T-helper 17 cell (primary cell): ENCODE results near the gene SH3PXD2A. TPM values are rescaled to one million over a fixed set of nuclear protein-coding genes. Genes with fewer than 3 reads are reported as not detected.
"Not testable (repeated sequence)": the region's sequence is repeated elsewhere in the genome, so short reads cannot be mapped to it uniquely, and the experiment has no call there.

Source experiments
- ATAC-seq: fragments of 150-1000 bp; cut with Tn5 transposase; 2 replicates; pipeline ENCODE4 v1.10.0; 2021; ENCODE audit warnings: mild to moderate bottlenecking, moderate library complexity
- DNase-seq, 3 donors: peaks; one replicate each; pipeline versions ENCODE4 v3.0.0 to v3.0.0-alpha.2; 2020 to 2021
- H3K9me3 ChIP-seq: one replicate; pipeline ENCODE4 v1.7.0; 2013; ENCODE audit warnings: low read length, mild to moderate bottlenecking; ENCODE audit not compliant: control insufficient read depth, poor library complexity, severe bottlenecking
- H3K27ac Mint-ChIP-seq: one replicate; pipeline ENCODE4 v1.8.0; 2022; ENCODE audit warnings: mild to moderate bottlenecking, moderate library complexity, mixed read lengths
- H3K27me3 Mint-ChIP-seq: one replicate; pipeline ENCODE4 v1.8.0; 2022; ENCODE audit warnings: mixed read lengths
- H3K36me3 Mint-ChIP-seq: one replicate; pipeline ENCODE4 v1.8.0; 2022; ENCODE audit warnings: low read depth, mixed read lengths
- H3K4me1 Mint-ChIP-seq: one replicate; pipeline ENCODE4 v1.8.0; 2022; ENCODE audit warnings: mild to moderate bottlenecking, mixed read lengths
- H3K4me3 Mint-ChIP-seq: one replicate; pipeline ENCODE4 v1.8.0; 2022; ENCODE audit warnings: mild to moderate bottlenecking, moderate library complexity, mixed read lengths
- total RNA-seq, 4 donors: library from RNA in 2 of 4; stranded (reverse) in 2 of 4; gene quantifications; one replicate each; pipeline ENCODE4 v1.2.3 and lab custom pipeline; 2022 to 2026

Gene SH3PXD2A
- total RNA-seq, 2 donors from 2014 or later = 7.2 to 10.9 TPM

- Mint-ChIP-seq H3K36me3 (peaks cover 4% of the 10 kb centered on the region), H3K27me3 (no peaks in the 10 kb centered on the region), H3K27ac (no peak overlapping the region), H3K4me1 (peaks cover 9% of the 10 kb centered on the region), H3K4me3 (no peak overlapping the region)
- no peak for ATAC-seq
- no peak for DNase-seq
- no peaks in the 10 kb centered on the region for H3K9me3 ChIP-seq
These were observed 236.6 kb downstream of the SH3PXD2A start for GRCh38 chr10:103618575-103619423.

GRCh38 chr10:103617602-103618385, 237.6 kb downstream of the SH3PXD2A start:
- peaks cover 4% of the 10 kb centered on the region for H3K36me3 Mint-ChIP-seq
- peaks cover 9% of the 10 kb centered on the region for H3K4me1 Mint-ChIP-seq
- no peak overlapping the region for H3K27ac Mint-ChIP-seq
- no peak overlapping the region for H3K4me3 Mint-ChIP-seq
- ATAC-seq (no peak), DNase-seq (no peak)
- no peaks in the 10 kb centered on the region for H3K27me3 Mint-ChIP-seq
- no peaks in the 10 kb centered on the region for H3K9me3 ChIP-seq

- no peak for DNase-seq
- Mint-ChIP-seq H3K27ac (no peak overlapping the region), H3K4me3 (no peak overlapping the region), H3K27me3 (no peaks in the 10 kb centered on the region), H3K4me1 (peaks cover 9% of the 10 kb centered on the region), H3K36me3 (peaks cover 4% of the 10 kb centered on the region)
- H3K9me3 ChIP-seq = no peaks in the 10 kb centered on the region
- ATAC-seq = no peak
These were observed 238.4 kb downstream of the SH3PXD2A start for GRCh38 chr10:103616705-103617601.

DNA sequence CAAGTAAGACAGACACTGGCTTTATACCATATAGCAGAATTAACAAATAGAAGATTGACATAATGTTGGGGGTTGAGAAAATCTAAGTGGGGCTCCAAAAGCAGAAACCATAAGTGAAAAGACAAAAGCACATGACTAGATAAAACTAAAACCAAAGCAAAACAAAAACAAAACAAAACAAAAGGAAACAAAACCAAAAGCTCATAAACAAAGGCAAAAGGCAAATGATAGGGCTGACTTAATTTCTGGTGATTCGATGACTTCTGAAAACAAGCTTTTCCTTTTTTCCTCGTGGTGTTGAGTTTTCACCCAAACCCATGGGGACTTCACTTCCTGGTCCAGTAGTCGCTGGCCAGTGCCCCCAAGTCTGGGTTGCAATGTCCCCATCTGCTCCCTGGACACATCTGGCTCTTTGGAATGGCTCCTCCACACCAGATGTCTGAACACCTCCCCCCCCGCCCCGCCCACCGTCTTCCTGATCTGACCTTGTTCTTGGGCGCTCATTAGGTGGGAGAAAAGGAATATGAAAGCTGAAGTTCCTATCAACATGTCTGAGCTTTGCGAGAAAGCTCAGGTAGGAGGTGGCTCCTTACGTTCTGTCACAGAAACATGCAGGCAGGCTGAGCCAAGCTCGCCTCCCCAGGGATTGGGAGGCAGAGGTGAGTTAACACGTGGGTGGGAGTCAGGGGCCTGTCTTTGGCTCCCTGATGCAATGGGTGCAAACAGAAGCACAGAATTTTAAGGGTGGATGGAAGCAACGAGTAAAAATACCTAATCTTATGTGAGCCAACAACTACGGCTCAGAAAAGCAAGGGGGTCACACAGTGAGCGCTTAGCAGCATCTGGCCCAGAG, 240.8 kb downstream of the SH3PXD2A start:
- no peaks in the 10 kb centered on the region for H3K9me3 ChIP-seq
- DNase-seq (no peak), ATAC-seq (no peak)
- H3K4me3 Mint-ChIP-seq = no peak overlapping the region
- no peaks in the 10 kb centered on the region for H3K27me3 Mint-ChIP-seq
- no peaks in the 10 kb centered on the region for H3K36me3 Mint-ChIP-seq
- peak overlapping the region; percentile 54 for H3K27ac Mint-ChIP-seq
- peaks cover 5% of the 10 kb centered on the region for H3K4me1 Mint-ChIP-seq

DNA sequence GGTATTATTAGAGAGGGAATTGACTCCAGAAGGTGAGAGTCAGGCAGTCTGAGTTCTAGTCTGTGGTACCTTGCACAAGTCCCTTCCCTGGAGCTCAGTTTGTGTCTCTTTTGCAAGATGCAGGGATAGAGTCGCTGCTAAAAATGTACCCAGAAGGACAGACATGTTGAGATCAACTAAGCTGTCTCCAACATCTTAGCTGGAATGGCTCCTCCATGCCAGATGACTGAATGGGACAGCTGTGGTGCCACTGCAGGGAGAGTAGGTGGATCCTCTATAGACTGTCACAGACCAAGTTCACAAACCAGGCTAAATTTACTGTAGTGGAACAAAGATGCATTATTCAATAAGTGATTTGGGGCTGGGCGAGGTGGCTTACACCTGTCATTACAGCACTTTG, 241.8 kb downstream of the SH3PXD2A start:
- Mint-ChIP-seq H3K27ac (no peak overlapping the region), H3K36me3 (no peaks in the 10 kb centered on the region), H3K27me3 (no peaks in the 10 kb centered on the region), H3K4me1 (peaks cover 5% of the 10 kb centered on the region), H3K4me3 (no peak overlapping the region)
- ATAC-seq (no peak), DNase-seq (no peak)
- H3K9me3 ChIP-seq = no peaks in the 10 kb centered on the region

GRCh38 chr10:103612462-103613365, 242.7 kb downstream of the SH3PXD2A start:
- H3K36me3 Mint-ChIP-seq = no peaks in the 10 kb centered on the region
- no peaks in the 10 kb centered on the region for H3K9me3 ChIP-seq

GRCh38 chr10:103610921-103611511, 244.4 kb downstream of the SH3PXD2A start:
- no peaks in the 10 kb centered on the region for H3K27me3 Mint-ChIP-seq
- no peak for ATAC-seq
- H3K4me1 Mint-ChIP-seq = peaks cover 5% of the 10 kb centered on the region
- DNase-seq = no peak
- no peak overlapping the region for H3K4me3 Mint-ChIP-seq
- no peaks in the 10 kb centered on the region for H3K36me3 Mint-ChIP-seq
- no peak overlapping the region for H3K27ac Mint-ChIP-seq
- H3K9me3 ChIP-seq = no peaks in the 10 kb centered on the region

More at GRCh38 chr10:103612462-103613365, 242.7 kb downstream of the SH3PXD2A start:
- no peak overlapping the region for H3K4me3 Mint-ChIP-seq
- no peak for DNase-seq
- no peak overlapping the region for H3K27ac Mint-ChIP-seq
- H3K4me1 Mint-ChIP-seq = peaks cover 5% of the 10 kb centered on the region
- no peaks in the 10 kb centered on the region for H3K27me3 Mint-ChIP-seq
- no peak for ATAC-seq

DNA sequence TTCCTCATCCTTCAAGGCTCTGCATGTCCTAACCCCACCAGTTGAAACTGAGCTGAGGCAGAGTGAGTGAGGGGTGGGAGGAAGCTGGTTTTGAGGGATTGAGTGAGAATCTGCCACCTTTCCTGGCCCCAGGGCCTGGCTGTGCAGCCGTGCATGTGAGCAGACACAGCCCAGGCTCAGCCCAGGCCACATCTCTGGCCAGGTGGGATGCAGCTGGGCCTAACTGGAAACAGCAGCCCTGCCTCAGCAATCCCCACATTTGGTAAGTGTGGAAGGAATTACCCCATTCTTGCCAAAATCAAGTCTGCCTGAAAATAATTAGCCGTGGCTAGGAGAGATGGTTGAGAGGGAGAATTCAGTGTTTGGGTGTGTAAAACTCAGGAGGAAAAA, 245.3 kb downstream of the SH3PXD2A start:
- Mint-ChIP-seq H3K4me1 (peaks cover 5% of the 10 kb centered on the region), H3K4me3 (no peak overlapping the region), H3K27me3 (no peaks in the 10 kb centered on the region), H3K36me3 (no peaks in the 10 kb centered on the region), H3K27ac (peak overlapping the region; percentile 27)
- no peak for DNase-seq
- ATAC-seq = no peak
- no peaks in the 10 kb centered on the region for H3K9me3 ChIP-seq

DNA sequence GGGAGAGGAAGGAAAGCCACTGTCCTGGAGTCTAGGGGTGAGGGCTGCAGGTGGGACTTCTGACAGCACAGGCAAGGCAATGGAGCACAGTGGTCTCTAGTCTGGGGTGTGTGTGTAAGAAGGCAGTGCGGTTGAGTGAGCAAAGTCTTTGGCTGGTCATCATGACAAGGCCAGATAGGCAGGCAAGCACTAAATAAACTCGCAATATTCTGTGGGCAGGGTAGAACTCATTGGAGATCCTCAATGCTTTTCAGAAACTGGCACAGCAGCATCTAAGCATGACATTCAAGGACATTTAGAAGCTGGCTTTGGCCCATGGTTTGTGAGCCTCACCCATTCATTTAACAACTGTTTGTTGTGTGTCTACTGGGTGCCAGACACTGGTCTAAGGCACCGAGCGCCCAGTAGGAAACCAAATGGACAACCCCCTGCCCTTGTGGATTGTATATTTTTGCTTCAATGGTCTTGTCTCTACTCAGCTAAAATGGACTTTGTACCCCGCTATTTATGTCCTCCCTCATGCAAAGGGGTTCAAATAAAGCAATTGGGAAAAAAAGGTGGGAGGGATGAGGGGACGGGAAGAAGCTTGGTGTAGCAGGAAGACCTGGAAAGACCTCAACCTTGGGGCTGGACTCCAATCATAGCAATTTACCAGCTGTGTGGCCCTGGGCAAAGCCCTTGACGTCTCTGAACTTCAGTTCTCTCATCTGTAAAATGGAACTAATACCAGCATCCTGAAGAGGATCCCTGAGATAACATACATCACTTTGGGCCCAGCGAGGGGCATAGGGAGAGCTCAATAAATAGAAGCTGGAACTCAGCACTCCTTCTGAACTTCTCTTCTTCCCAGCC, 245.9 kb downstream of the SH3PXD2A start:
- no peak for ATAC-seq
- DNase-seq = no peak
- Mint-ChIP-seq H3K4me3 (no peak overlapping the region), H3K4me1 (peaks cover 2% of the 10 kb centered on the region), H3K36me3 (no peaks in the 10 kb centered on the region), H3K27ac (peak overlapping the region; percentile 27), H3K27me3 (no peaks in the 10 kb centered on the region)
- H3K9me3 ChIP-seq = no peaks in the 10 kb centered on the region

DNA sequence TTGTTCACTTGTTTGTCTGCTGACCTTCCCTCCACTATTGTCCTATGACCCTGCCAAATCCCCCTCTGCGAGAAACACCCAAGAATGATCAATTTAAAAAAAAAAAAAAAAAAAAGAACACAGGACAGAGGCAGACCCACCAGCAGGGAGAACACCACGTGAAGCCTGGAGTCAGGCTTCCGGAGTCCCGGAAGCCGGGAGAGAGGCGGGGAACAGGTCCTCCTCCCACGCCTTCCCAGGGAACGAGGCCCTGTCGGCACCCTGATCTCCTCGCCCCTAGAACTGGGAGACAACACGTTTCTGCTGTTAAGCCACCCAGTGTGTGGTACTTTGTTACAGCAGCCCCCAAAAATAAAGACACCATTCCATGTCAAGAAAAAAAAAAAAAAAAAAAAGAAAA, 247.3 kb downstream of the SH3PXD2A start:
- not testable (repeated sequence) for DNase-seq, ATAC-seq, H3K4me3 Mint-ChIP-seq, H3K27ac Mint-ChIP-seq, H3K4me1 Mint-ChIP-seq, H3K9me3 ChIP-seq, H3K36me3 Mint-ChIP-seq, H3K27me3 Mint-ChIP-seq

DNA sequence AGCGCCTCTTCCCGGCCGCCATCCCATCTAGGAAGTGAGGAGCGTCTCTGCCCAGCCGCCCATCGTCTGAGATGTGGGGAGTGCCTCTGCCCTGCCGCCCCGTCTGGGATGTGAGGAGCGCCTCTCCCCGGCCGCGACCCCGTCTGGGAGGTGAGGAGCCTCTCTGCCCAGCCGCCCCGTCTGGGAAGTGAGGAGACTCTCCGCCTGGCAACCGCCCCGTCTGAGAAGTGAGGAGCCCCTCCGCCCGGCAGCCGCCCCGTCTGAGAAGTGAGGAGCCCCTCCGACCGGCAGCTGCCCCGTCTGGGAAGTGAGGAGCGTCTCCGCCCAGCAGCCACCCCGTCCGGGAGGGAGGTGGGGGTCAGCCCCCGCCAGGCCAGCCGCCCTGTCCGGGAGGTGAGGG, 248.3 kb downstream of the SH3PXD2A start:
- not testable (repeated sequence) for DNase-seq, H3K4me1 Mint-ChIP-seq, H3K9me3 ChIP-seq, H3K36me3 Mint-ChIP-seq, H3K27me3 Mint-ChIP-seq, H3K27ac Mint-ChIP-seq, ATAC-seq, H3K4me3 Mint-ChIP-seq
